Ascending aorta (tissue), 2 donors: ENCODE data around the gene ITPK1. TPM values are rescaled to one million over a fixed set of nuclear protein-coding genes. Genes with fewer than 3 reads are reported as not detected.

ENCODE experiments used
- DNase-seq, 2 donors: peaks; one replicate each; pipeline ENCODE4 v3.0.0-alpha.2; 2019; ENCODE audit warnings: low spot score in 2 of 2
- H3K27ac ChIP-seq, 2 donors: fragments of 200-600 bp; sonication (generic); one replicate each; pipeline ENCODE4 v1.5.1; 2016 to 2017; ENCODE audit warnings: mild to moderate bottlenecking in 1 of 2
- H3K27me3 ChIP-seq: fragments of 200-600 bp; sonication (generic); one replicate; pipeline ENCODE4 v1.5.1; 2017
- H3K36me3 ChIP-seq, 2 donors: fragments of 200-600 bp; sonication (generic); one replicate each; pipeline ENCODE4 v1.5.1; 2016
- H3K4me1 ChIP-seq, 2 donors: fragments of 200-600 bp; sonication (generic); one replicate each; pipeline ENCODE4 v1.5.1; 2016 to 2017; ENCODE audit warnings: mild to moderate bottlenecking in 1 of 2
- H3K4me3 ChIP-seq, 2 donors: fragments of 200-600 bp; sonication (generic); one replicate each; pipeline ENCODE4 v1.5.1; 2016 to 2017; ENCODE audit warnings: mild to moderate bottlenecking in 1 of 2
- H3K9me3 ChIP-seq, 2 donors: fragments of 200-600 bp; sonication (generic); one replicate each; pipeline ENCODE4 v1.5.1; 2016
- CTCF ChIP-seq, 3 experiments: fragments of 200-600 bp in 2 of 3; fragments of 450-650 bp in 1 of 3; sonication (generic) in 2 of 3; IDR thresholded peaks; one replicate each; pipeline ENCODE4 v1.5.1; 2016 to 2019; ENCODE audit warnings: antibody characterized with exemption in 3 of 3, mild to moderate bottlenecking in 1 of 3, moderate library complexity in 1 of 3
- intact Hi-C: fragments of 100-400 bp; cut with DNase I; formaldehyde crosslinking; loops from one replicate; pipeline ENCODE4 v1.15.1; 2023
- total RNA-seq: library from RNA; depleted of rRNA; stranded (reverse); fragments of >200 nt; gene quantifications from one replicate; pipeline ENCODE4 v1.1.0, GENCODE V29; 2016

The ITPK1 gene
- total RNA-seq, 1 donor from 2014 or later: 85.3 TPM

DNA sequence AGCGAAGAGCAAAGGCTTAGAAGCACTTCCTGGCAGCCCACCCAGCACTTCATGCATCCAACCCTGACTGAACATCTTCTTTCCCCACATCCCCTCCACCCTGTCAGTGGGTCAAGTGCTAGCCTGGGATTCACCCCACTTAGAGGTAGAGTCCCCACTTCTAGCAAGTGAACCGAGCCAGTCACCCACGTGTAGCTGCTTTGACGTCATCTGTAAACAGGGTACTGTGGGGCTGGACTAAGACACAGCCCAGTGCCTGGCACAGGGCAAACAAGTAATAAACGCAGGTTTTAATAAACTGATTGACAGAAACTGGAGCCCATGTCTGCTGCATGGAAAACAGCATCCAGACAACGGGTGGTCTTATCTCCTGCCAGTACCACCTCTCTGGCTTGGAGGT, 61.7 kb downstream of the ITPK1 start:
- Histone ChIP-seq H3K27me3 (no peaks in the 10 kb centered on the region), H3K9me3 (no peaks in the 10 kb centered on the region), H3K27ac (no peak overlapping the region), H3K36me3 (no peaks in the 10 kb centered on the region), H3K4me3 (no peak overlapping the region), H3K4me1 (peaks cover 15 to 32% of the 10 kb centered on the region in 2 donors)
- TF ChIP-seq CTCF (IDR thresholded peaks at IDR 0.05): no peak
- intact Hi-C loops: no loop called here
- no peak for DNase-seq

DNA sequence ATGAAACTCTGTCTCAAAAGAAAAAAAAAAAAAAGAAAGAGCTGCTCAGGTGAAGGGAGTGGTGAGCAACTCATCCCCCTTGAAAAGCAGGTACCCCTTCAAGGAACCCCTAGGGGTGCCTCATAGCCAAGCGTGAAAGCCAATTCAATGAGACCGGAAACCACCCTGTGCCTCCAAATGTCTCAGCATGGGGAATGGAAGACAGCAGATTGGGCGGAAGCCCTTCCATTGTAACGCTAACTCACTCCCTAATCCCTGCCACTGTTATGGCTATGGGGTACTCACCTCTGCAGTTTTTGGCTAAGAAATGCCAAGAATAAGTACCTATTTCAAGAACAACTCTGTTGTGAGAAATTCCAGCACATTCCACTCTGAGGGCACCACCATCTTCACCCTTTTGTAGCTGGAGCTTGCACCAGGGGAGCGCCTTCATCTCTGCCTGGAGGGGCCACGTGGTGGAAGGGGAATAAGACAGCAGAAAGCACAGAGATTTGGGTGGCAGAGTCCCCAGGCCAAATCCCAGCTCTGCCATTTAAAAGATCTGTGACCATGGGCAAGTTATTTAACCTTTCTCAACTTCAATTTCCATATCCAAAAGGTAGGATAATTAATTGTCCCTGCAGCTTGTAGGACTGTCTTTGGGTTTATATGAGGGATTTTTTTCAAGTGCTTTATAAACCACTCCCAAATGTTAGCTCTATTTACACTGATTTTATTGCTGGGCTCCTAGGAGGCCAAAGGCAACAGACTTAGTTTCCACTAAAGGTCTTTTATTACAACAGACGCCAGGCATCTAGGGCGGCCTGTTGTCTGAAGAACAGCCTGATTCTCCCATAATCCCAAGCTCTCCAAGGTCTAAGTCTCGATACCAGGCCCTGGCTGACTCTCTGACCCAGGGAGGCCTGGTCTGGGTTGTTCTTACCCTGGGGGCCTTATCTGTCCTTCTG, 63.9 kb downstream of the ITPK1 start:
- peaks cover 10 to 25% of the 10 kb centered on the region in 2 donors for H3K4me1 ChIP-seq
- no peak overlapping the region for H3K4me3 ChIP-seq
- DNase-seq: no peak
- no peaks in the 10 kb centered on the region for H3K27me3 ChIP-seq
- no peaks in the 10 kb centered on the region for H3K36me3 ChIP-seq
- H3K9me3 ChIP-seq: no peaks in the 10 kb centered on the region
- intact Hi-C loops: no loop called here
- no peak overlapping the region for H3K27ac ChIP-seq
- TF ChIP-seq CTCF (IDR thresholded peaks at IDR 0.05): no peak

DNA sequence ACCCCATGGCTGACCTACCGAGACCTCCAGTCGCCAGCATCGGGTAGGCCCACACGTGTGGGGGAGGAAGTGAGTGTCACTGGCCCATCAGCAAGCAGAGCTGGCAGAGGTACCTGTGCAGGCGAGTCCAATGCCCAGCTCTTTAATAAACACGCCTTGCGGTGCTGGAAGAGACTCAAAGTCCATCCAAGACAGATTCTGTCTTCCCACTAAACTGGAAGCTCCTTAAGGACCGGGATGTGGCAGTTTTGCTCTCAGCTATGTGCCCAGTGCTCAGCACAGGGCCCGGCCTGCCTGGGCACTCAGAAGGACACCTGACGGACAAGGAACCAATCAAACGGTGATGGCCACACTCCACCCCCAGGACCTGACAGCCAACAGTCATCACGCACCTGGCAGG, 65.0 kb downstream of the ITPK1 start:
- H3K36me3 ChIP-seq: no peaks in the 10 kb centered on the region
- no peaks in the 10 kb centered on the region for H3K27me3 ChIP-seq
- H3K27ac ChIP-seq: peak overlapping the region in 1 of 2 donors; percentile 57
- TF ChIP-seq CTCF (IDR thresholded peaks at IDR 0.05): no peak
- no peak for DNase-seq
- intact Hi-C loops: no loop called here
- no peaks in the 10 kb centered on the region for H3K9me3 ChIP-seq
- no peak overlapping the region for H3K4me3 ChIP-seq
- peaks cover 0 to 15% of the 10 kb centered on the region in 2 donors for H3K4me1 ChIP-seq

DNA sequence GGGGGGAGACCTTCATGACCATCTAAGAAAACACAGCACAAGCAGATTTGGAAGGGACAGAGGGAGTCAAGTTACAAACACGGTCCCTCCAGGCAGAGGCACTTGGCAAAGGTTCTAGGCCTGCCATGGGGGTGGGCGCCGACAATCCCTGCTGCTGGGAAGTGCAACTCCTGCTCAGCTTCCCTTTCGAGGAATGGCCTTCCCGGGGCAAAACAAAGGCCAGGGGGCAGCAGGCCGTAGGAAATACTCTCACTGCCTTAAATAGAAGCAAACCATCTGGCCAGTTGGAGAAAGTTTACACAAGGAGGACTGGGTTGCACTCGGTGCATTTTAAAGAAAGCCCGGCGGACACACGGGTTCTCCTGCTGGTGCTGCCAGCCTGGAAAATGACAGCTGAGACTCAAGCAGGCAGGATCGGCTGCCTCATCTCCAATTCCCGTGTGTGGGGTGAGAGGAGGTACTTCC, 65.8 kb downstream of the ITPK1 start:
- DNase-seq: no peak
- Histone ChIP-seq H3K4me1 (peaks cover 0 to 13% of the 10 kb centered on the region in 2 donors), H3K4me3 (no peak overlapping the region), H3K27ac (peak overlapping the region in 1 of 2 donors; percentile 57), H3K27me3 (no peaks in the 10 kb centered on the region), H3K9me3 (no peaks in the 10 kb centered on the region), H3K36me3 (no peaks in the 10 kb centered on the region)
- TF ChIP-seq CTCF (IDR thresholded peaks at IDR 0.05): peak in 1 of 3 experiments; percentile 7
- intact Hi-C loops: no loop called here

GRCh38 chr14:93049315-93049714, 66.4 kb downstream of the ITPK1 start:
- DNase-seq: no peak
- H3K9me3 ChIP-seq: no peaks in the 10 kb centered on the region
- intact Hi-C loops: no loop called here
- no peaks in the 10 kb centered on the region for H3K27me3 ChIP-seq
- H3K27ac ChIP-seq: no peak overlapping the region
- peaks cover 0 to 15% of the 10 kb centered on the region in 2 donors for H3K4me1 ChIP-seq
- no peaks in the 10 kb centered on the region for H3K36me3 ChIP-seq
- no peak overlapping the region for H3K4me3 ChIP-seq
- TF ChIP-seq CTCF (IDR thresholded peaks at IDR 0.05): no peak
